ENCODE measurements around the gene ANAPC2.

GRCh38 chr9:137217276-137218211, 29.2 kb upstream of the ANAPC2 start:
- TF ChIP-seq CTCF (IDR thresholded peaks at IDR 0.05), result no peak
- no peak for TF ChIP-seq EP300 (IDR thresholded peaks at IDR 0.05)
- peak in 1 of 4 donors; percentile 56 for TF ChIP-seq POLR2AphosphoS5 (IDR thresholded peaks at IDR 0.05)
- peak in 1 of 2 donors; percentile 68 for TF ChIP-seq POLR2A (IDR thresholded peaks at IDR 0.05)

Data from sigmoid colon (tissue), 4 donors.